ENCODE measurements around the gene PPM1N.

The PPM1N gene

GRCh38 chr19:45467115-45467455 lies 31.2 kb upstream of the PPM1N start:
- peak in 1 of 2 experiments; percentile 68 for DNase-seq
- TF ChIP-seq POLR2A (IDR thresholded peaks at IDR 0.05; ENCODE audit: low read length) (no peak), GATA1 (IDR thresholded peaks at IDR 0.05; ENCODE audit: low read depth, low read length) (no peak)

DNA sequence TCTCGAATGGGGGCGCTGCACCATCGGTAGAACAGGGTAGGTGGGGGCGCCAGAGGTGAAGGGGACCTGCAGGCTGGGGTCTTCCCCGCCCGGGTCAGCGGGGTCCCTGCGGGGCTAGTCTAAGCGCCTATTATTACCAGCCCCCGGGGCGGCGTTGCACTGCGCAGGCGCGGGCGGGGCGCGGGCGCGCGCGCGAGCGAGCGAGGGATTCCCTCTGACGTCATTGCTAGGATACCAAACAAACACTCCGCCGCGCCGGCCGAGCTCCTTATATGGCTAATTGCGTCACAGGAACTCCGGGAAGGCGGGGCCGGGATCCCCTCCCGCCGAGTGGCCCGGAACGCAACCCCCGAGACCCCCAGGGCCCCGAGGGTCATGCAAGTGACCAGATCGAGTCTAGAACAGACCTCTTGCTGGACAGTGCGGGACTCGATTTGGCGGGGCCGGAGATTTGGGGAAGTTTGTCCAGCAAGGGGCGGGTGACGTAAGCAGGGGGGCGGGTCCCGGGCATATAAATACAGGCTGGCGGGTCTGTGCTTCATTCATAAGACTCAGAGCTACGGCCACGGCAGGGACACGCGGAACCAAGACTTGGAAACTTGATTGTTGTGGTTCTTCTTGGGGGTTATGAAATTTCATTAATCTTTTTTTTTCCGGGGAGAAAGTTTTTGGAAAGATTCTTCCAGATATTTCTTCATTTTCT lies 30.6 kb upstream of the PPM1N start, which contains the start of gene FOSB:
Gene FOSB, plus strand, starts transcription at position 541 of the 703 bp plus-strand sequence. CDS start 591 bp downstream, outside the sequence.
- DNase-seq: peak; percentile 95 to 98
- no peak for TF ChIP-seq GATA1 (IDR thresholded peaks at IDR 0.05; ENCODE audit: low read depth, low read length)
- peak; percentile 90 for TF ChIP-seq POLR2A (IDR thresholded peaks at IDR 0.05; ENCODE audit: low read length)

- TF ChIP-seq POLR2A (IDR thresholded peaks at IDR 0.05; ENCODE audit: low read length) (peak; percentile 72), GATA1 (IDR thresholded peaks at IDR 0.05; ENCODE audit: low read depth, low read length) (no peak)
- peak; percentile 73 to 81 for DNase-seq
These were observed 30.0 kb upstream of the PPM1N start for GRCh38 chr19:45468159-45468651.

- no peak for TF ChIP-seq POLR2A (IDR thresholded peaks at IDR 0.05; ENCODE audit: low read length)
- TF ChIP-seq GATA1 (IDR thresholded peaks at IDR 0.05; ENCODE audit: low read depth, low read length): no peak
- DNase-seq: peak; percentile 79 to 84
These were observed 29.5 kb upstream of the PPM1N start for GRCh38 chr19:45468803-45469131.

- peak; percentile 96 for DNase-seq
These were observed 28.9 kb upstream of the PPM1N start for GRCh38 chr19:45469132-45469944.

DNA sequence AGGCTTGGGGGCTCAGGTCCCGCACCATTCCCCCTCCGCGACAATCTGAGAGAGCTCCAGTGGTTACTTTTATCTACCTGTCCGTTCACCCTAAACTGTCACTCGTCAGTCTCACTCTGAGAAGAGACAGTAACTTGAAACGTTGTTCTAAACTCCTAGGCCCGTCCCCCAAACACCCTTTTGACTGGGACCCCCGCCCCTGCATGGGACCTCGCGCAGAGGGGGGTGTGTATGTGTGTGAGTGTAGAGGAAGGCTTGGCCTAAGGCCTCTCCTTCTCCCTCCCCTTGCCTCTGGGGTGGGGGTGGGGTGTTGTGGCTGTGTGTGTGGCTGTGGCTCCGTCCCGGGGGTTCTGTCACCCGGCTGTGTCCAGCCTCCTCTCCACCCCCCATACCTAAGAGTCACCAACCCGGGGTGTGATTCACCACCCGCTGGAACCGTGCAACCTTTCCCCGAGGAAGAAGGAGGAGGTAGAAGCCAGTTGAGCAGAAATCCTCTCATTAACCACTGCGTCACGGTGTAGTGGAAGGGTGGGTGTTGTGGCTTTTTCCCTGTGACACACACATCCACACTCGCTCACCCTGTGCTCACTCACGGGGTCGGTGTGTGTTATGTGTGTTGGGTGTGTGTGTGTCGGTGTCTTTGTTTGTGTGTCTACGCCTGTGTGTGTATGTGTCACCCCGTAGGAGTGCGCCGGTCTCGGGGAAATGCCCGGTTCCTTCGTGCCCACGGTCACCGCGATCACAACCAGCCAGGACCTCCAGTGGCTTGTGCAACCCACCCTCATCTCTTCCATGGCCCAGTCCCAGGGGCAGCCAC lies 28.1 kb upstream of the PPM1N start:
- no peak for DNase-seq
- no peak for TF ChIP-seq POLR2A (IDR thresholded peaks at IDR 0.05; ENCODE audit: low read length)
- TF ChIP-seq GATA1 (IDR thresholded peaks at IDR 0.05; ENCODE audit: low read depth, low read length): no peak

More at GRCh38 chr19:45469132-45469944, 28.9 kb upstream of the PPM1N start:
- TF ChIP-seq GATA1 (IDR thresholded peaks at IDR 0.05; ENCODE audit: low read depth, low read length): no peak
- peak; percentile 94 for TF ChIP-seq POLR2A (IDR thresholded peaks at IDR 0.05; ENCODE audit: low read length)

DNA sequence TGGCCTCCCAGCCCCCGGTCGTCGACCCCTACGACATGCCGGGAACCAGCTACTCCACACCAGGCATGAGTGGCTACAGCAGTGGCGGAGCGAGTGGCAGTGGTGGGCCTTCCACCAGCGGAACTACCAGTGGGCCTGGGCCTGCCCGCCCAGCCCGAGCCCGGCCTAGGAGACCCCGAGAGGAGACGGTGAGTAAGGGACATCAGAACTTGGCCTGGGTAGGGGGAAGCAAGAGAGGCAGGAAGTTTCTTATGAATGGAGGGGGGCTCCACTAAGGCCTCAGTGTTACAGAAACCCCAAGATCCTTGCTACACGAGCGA lies 27.5 kb upstream of the PPM1N start:
- TF ChIP-seq GATA1 (IDR thresholded peaks at IDR 0.05; ENCODE audit: low read depth, low read length) (no peak), POLR2A (IDR thresholded peaks at IDR 0.05; ENCODE audit: low read length) (no peak)
- DNase-seq: no peak

GRCh38 chr19:45471111-45471930 lies 26.9 kb upstream of the PPM1N start:
- DNase-seq: no peak
- TF ChIP-seq POLR2A (IDR thresholded peaks at IDR 0.05; ENCODE audit: low read length): no peak
- no peak for TF ChIP-seq GATA1 (IDR thresholded peaks at IDR 0.05; ENCODE audit: low read depth, low read length)

GRCh38 chr19:45471931-45472562 lies 26.2 kb upstream of the PPM1N start:
- no peak for DNase-seq
- TF ChIP-seq GATA1 (IDR thresholded peaks at IDR 0.05; ENCODE audit: low read depth, low read length) (no peak), POLR2A (IDR thresholded peaks at IDR 0.05; ENCODE audit: low read length) (no peak)

DNA sequence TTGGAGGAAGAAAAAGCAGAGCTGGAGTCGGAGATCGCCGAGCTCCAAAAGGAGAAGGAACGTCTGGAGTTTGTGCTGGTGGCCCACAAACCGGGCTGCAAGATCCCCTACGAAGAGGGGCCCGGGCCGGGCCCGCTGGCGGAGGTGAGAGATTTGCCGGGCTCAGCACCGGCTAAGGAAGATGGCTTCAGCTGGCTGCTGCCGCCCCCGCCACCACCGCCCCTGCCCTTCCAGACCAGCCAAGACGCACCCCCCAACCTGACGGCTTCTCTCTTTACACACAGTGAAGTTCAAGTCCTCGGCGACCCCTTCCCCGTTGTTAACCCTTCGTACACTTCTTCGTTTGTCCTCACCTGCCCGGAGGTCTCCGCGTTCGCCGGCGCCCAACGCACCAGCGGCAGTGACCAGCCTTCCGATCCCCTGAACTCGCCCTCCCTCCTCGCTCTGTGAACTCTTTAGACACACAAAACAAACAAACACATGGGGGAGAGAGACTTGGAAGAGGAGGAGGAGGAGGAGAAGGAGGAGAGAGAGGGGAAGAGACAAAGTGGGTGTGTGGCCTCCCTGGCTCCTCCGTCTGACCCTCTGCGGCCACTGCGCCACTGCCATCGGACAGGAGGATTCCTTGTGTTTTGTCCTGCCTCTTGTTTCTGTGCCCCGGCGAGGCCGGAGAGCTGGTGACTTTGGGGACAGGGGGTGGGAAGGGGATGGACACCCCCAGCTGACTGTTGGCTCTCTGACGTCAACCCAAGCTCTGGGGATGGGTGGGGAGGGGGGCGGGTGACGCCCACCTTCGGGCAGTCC lies 25.5 kb upstream of the PPM1N start:
- DNase-seq: no peak

GRCh38 chr19:45473367-45473681 lies 24.9 kb upstream of the PPM1N start:
- DNase-seq: no peak
- no peak for TF ChIP-seq POLR2A (IDR thresholded peaks at IDR 0.05; ENCODE audit: low read length)
- no peak for TF ChIP-seq GATA1 (IDR thresholded peaks at IDR 0.05; ENCODE audit: low read depth, low read length)

More for the DNA sequence above, 25.5 kb upstream of the PPM1N start:
- TF ChIP-seq POLR2A (IDR thresholded peaks at IDR 0.05; ENCODE audit: low read length) (no peak), GATA1 (IDR thresholded peaks at IDR 0.05; ENCODE audit: low read depth, low read length) (no peak)

All from erythroblast (primary cell).